HepG2 (cell line): ENCODE data around the gene SS18L1. TPM values are rescaled to one million over a fixed set of nuclear protein-coding genes. Genes with fewer than 3 reads are reported as not detected.

ENCODE experiments used
- CREM ChIP-seq, 2 experiments: sonication (generic) in 1 of 2; formaldehyde crosslinking in 1 of 2; IDR thresholded peaks; 2 replicates each; pipeline versions ENCODE4 v1.4.0 to v1.6.1; 2016 to 2020; ENCODE audit warnings: antibody characterized with exemption in 1 of 2, mild to moderate bottlenecking in 1 of 2, missing genetic modification reagents in 1 of 2
- EP300 ChIP-seq, 3 experiments: sonication (generic) in 1 of 3; formaldehyde crosslinking in 1 of 3; IDR thresholded peaks; 2 replicates each; pipeline versions ENCODE4 v1.5.1 to v1.6.1; 2011 to 2020; ENCODE audit warnings: low read depth in 2 of 3, low read length in 2 of 3, borderline replicate concordance in 1 of 3, improper control_type of control experiment in 1 of 3, mild to moderate bottlenecking in 1 of 3, missing genetic modification reagents in 1 of 3, moderate library complexity in 1 of 3
- HOXD1 ChIP-seq: sonication (generic); formaldehyde crosslinking; IDR thresholded peaks from 2 replicates; pipeline ENCODE4 v1.5.0; 2020; ENCODE audit warnings: missing genetic modification reagents
- ZNF205 ChIP-seq: IDR thresholded peaks from 2 replicates; pipeline ENCODE4 v1.6.1; 2018; ENCODE audit warnings: missing biosample characterization, missing genetic modification reagents
- ZNF274 ChIP-seq: sonication (generic); formaldehyde crosslinking; IDR thresholded peaks from 2 replicates; pipeline ENCODE4 v1.5.1; 2020; ENCODE audit warnings: mild to moderate bottlenecking, missing genetic modification reagents
- ZSCAN21 ChIP-seq: sonication (generic); formaldehyde crosslinking; IDR thresholded peaks from 2 replicates; pipeline ENCODE4 v1.8.0; 2022; ENCODE audit warnings: mild to moderate bottlenecking, missing genetic modification reagents, moderate library complexity, borderline replicate concordance
- polyA plus RNA-seq, 8 experiments: library from polyadenylated mRNA; depleted of rRNA in 3 of 8; stranded (reverse) in 7 of 8; unstranded in 1 of 8; fragments of >200 nt; fragmentation: Illumina TruSeq in 4 of 8; extraction: Trizol in 4 of 8; gene quantifications; 2 replicates each; pipeline versions ENCODE4 v1.2.1 to v1.2.3, GENCODE V29; 2011 to 2016; ENCODE audit warnings: low read depth in 4 of 8, missing spikeins in 1 of 8, mixed read lengths in 1 of 8; ENCODE audit not compliant: insufficient read depth in 1 of 8
- total RNA-seq, 5 experiments: library from RNA; depleted of rRNA; stranded (reverse); fragments of >200 nt; fragmentation: Illumina TruSeq; extraction: Trizol; gene quantifications; 2 replicates each; pipeline ENCODE4 v1.2.3, GENCODE V29; 2016; ENCODE audit warnings: low read depth in 1 of 5
- TF ChIP-seq, protein P1 (sequence below): IDR thresholded peaks from 2 replicates; pipeline ENCODE4 v1.6.1; 2012; ENCODE audit warnings: low read length, improper control_type of control experiment
- TF ChIP-seq, protein P2 (sequence below): sonication (generic); formaldehyde crosslinking; IDR thresholded peaks from 2 replicates; pipeline ENCODE4 v1.5.1; 2020; ENCODE audit warnings: mild to moderate bottlenecking, missing genetic modification reagents, borderline replicate concordance
- TF ChIP-seq, protein P3 (sequence below): sonication (generic); formaldehyde crosslinking; conservative IDR thresholded peaks from 2 replicates; pipeline ENCODE4 v1.8.0; 2022; ENCODE audit warnings: missing genetic modification reagents
- TF ChIP-seq, protein P4 (sequence below): sonication (generic); formaldehyde crosslinking; IDR thresholded peaks from 2 replicates; pipeline ENCODE4 v1.4.0; 2020; ENCODE audit warnings: missing genetic modification reagents

SS18L1 gene
- total and polyA plus RNA-seq, 2 of the 13 experiments (the other 11 are each of a cell fraction or from before 2014, with no cell fraction given) = 17.8 to 27.6 TPM

DNA sequence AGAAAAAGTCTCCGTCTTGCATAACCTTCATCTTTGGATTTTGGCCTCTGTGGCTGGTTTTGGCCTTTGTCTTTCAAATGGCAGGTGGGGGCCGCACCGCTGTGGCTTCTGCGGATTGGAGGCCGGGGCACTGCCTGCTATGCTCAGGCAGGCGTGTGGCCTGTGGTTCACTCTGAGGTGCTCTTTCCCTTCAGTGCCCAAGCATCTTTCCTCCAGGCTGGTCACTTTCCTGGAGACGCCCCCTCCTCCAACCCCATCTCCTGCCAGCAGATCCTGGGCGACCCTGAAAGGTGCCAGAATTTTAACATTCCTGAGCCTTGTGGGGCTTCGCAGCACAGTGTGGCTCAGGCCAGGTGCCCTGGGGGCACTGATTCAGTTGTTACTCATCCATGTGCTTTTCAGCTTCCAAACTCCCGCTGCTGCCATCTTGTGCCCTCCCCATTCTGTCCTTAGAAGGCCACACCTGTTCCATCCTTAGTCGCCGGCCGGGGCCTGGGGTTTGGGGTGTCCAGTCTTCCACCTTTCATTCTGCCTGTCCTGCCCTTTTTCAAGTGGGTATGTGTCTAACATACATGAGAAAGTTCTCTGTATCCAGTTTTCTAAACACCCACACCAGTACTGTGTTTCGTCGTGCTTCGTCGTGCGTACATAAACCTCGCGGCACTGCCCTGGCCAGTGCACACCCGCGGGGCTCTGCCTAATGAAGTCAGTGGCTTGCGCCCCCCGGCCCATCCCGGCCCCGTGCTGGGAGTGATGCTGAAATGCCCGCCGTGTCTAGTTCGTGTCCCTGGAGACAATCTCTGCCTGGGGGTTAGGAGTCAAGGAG lies 12.1 kb downstream of the SS18L1 start (continued):
- TF ChIP-seq, protein P1, sequence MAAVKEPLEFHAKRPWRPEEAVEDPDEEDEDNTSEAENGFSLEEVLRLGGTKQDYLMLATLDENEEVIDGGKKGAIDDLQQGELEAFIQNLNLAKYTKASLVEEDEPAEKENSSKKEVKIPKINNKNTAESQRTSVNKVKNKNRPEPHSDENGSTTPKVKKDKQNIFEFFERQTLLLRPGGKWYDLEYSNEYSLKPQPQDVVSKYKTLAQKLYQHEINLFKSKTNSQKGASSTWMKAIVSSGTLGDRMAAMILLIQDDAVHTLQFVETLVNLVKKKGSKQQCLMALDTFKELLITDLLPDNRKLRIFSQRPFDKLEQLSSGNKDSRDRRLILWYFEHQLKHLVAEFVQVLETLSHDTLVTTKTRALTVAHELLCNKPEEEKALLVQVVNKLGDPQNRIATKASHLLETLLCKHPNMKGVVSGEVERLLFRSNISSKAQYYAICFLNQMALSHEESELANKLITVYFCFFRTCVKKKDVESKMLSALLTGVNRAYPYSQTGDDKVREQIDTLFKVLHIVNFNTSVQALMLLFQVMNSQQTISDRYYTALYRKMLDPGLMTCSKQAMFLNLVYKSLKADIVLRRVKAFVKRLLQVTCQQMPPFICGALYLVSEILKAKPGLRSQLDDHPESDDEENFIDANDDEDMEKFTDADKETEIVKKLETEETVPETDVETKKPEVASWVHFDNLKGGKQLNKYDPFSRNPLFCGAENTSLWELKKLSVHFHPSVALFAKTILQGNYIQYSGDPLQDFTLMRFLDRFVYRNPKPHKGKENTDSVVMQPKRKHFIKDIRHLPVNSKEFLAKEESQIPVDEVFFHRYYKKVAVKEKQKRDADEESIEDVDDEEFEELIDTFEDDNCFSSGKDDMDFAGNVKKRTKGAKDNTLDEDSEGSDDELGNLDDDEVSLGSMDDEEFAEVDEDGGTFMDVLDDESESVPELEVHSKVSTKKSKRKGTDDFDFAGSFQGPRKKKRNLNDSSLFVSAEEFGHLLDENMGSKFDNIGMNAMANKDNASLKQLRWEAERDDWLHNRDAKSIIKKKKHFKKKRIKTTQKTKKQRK = no peak
- TF ChIP-seq, protein P2, sequence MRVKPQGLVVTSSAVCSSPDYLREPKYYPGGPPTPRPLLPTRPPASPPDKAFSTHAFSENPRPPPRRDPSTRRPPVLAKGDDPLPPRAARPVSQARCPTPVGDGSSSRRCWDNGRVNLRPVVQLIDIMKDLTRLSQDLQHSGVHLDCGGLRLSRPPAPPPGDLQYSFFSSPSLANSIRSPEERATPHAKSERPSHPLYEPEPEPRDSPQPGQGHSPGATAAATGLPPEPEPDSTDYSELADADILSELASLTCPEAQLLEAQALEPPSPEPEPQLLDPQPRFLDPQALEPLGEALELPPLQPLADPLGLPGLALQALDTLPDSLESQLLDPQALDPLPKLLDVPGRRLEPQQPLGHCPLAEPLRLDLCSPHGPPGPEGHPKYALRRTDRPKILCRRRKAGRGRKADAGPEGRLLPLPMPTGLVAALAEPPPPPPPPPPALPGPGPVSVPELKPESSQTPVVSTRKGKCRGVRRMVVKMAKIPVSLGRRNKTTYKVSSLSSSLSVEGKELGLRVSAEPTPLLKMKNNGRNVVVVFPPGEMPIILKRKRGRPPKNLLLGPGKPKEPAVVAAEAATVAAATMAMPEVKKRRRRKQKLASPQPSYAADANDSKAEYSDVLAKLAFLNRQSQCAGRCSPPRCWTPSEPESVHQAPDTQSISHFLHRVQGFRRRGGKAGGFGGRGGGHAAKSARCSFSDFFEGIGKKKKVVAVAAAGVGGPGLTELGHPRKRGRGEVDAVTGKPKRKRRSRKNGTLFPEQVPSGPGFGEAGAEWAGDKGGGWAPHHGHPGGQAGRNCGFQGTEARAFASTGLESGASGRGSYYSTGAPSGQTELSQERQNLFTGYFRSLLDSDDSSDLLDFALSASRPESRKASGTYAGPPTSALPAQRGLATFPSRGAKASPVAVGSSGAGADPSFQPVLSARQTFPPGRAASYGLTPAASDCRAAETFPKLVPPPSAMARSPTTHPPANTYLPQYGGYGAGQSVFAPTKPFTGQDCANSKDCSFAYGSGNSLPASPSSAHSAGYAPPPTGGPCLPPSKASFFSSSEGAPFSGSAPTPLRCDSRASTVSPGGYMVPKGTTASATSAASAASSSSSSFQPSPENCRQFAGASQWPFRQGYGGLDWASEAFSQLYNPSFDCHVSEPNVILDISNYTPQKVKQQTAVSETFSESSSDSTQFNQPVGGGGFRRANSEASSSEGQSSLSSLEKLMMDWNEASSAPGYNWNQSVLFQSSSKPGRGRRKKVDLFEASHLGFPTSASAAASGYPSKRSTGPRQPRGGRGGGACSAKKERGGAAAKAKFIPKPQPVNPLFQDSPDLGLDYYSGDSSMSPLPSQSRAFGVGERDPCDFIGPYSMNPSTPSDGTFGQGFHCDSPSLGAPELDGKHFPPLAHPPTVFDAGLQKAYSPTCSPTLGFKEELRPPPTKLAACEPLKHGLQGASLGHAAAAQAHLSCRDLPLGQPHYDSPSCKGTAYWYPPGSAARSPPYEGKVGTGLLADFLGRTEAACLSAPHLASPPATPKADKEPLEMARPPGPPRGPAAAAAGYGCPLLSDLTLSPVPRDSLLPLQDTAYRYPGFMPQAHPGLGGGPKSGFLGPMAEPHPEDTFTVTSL = 0 out of 2 replicates have a peak, but pooled peaks have one; percentile 47
- TF ChIP-seq, protein P3, sequence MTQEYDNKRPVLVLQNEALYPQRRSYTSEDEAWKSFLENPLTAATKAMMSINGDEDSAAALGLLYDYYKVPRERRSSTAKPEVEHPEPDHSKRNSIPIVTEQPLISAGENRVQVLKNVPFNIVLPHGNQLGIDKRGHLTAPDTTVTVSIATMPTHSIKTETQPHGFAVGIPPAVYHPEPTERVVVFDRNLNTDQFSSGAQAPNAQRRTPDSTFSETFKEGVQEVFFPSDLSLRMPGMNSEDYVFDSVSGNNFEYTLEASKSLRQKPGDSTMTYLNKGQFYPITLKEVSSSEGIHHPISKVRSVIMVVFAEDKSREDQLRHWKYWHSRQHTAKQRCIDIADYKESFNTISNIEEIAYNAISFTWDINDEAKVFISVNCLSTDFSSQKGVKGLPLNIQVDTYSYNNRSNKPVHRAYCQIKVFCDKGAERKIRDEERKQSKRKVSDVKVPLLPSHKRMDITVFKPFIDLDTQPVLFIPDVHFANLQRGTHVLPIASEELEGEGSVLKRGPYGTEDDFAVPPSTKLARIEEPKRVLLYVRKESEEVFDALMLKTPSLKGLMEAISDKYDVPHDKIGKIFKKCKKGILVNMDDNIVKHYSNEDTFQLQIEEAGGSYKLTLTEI (CRISPR knock-in tag) = no peak
- TF ChIP-seq, protein P4, sequence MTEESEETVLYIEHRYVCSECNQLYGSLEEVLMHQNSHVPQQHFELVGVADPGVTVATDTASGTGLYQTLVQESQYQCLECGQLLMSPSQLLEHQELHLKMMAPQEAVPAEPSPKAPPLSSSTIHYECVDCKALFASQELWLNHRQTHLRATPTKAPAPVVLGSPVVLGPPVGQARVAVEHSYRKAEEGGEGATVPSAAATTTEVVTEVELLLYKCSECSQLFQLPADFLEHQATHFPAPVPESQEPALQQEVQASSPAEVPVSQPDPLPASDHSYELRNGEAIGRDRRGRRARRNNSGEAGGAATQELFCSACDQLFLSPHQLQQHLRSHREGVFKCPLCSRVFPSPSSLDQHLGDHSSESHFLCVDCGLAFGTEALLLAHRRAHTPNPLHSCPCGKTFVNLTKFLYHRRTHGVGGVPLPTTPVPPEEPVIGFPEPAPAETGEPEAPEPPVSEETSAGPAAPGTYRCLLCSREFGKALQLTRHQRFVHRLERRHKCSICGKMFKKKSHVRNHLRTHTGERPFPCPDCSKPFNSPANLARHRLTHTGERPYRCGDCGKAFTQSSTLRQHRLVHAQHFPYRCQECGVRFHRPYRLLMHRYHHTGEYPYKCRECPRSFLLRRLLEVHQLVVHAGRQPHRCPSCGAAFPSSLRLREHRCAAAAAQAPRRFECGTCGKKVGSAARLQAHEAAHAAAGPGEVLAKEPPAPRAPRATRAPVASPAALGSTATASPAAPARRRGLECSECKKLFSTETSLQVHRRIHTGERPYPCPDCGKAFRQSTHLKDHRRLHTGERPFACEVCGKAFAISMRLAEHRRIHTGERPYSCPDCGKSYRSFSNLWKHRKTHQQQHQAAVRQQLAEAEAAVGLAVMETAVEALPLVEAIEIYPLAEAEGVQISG (CRISPR knock-in tag) = peak; percentile 50; the same call in 1 of the 2 replicates
- TF ChIP-seq CREM (IDR thresholded peaks at IDR 0.05) (peak; percentile 56; the same call in 1 of the 2 replicates), CREM (CRISPR knock-in tag; IDR thresholded peaks at IDR 0.05) (no peak), ZSCAN21 (CRISPR knock-in tag) (no peak), ZNF205 (CRISPR knock-in tag) (0 out of 2 replicates have a peak, but pooled peaks have one; percentile 54), ZNF274 (0 out of 2 replicates have a peak, but pooled peaks have one; percentile 31), HOXD1 (CRISPR knock-in tag) (no peak), EP300 (IDR thresholded peaks at IDR 0.05; ENCODE audit: low read depth in 2 of 2, low read length in 2 of 2) (peak in 1 of 2 experiments; percentile 78; a peak in 1 of 4 replicates), EP300 (CRISPR knock-in tag; IDR thresholded peaks at IDR 0.05; ENCODE audit: borderline replicate concordance) (no peak)
